HG02642 (cell line): Measurements from ENCODE around the gene TENM4.
"Not testable (repeated sequence)": the region's sequence is repeated elsewhere in the genome, so short reads cannot be mapped to it uniquely, and the experiment has no call there.

Experiments
- ATAC-seq: cut with Tn5 transposase; IDR thresholded peaks from one replicate; pipeline ENCODE4 v1.9.1; 2021; ENCODE audit warnings: mild to moderate bottlenecking; ENCODE audit not compliant: unreplicated experiment, poor library complexity

TENM4 gene

DNA sequence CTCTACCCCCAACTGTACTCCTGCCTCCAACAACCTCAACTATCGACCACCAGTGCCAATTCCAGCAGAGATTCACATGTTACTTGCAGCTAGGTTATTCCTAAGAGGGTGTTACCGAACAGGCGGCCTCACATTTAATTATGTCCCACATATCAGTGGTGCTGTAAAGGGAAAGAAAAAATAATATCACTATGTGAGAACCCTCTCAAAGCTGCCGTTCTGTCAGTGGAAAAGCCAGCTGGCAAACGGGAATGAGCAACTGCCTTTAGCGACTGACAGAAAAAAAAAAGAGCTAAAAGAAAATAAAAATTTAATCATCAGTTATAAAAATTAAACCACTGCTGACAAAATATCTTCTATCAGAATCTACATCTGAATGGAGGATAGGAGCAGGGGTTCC, 595.3 kb downstream of the TENM4 start:
- no peak for ATAC-seq

DNA sequence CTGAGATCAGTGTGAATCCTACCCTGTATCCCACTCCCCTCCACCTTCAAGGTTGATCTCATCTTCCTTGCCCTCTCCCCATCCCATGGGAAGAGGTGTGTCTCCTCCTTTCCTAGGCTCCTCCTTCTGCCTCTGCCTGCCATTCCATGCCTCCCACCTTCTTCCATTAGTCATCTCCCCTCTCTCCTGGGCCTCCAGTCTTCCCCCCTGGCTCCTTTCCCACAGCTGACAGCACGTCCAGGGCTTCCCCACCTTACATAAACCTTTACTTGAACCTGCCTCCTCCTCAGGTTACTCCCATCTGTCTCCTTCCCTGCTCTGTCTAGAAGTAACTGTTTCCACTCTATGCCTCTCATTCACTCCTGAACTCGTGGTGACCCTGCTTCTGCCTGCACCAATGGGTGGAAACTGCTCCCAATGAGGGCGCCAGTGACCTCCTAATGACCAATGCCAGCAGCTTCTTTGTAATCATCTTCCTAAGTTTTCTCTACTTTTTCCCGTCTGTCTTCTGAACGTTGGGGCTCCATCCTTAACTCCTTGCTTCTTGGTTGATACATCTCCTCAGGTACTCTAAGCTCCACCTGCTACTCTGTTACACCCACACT, 599.3 kb downstream of the TENM4 start:
- no peak for ATAC-seq

DNA sequence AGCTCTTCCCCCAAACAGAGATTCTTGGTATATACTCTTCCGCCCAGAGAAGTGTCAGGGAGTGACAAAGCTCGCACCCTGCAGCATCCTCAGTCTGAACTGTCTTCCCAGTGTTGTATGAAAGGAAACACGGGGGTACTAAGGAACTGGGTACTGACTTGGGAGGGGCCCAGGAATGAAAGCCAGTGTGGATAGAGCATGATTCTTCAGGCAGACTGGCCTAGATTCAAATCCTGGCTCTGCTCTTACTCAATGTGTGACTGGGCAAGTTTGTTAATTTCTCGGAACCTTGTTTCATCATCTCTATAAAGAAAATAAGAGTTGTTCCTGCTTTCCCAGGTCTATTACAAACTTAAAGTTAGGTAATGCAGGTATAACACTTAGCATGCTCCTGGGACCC, 600.2 kb downstream of the TENM4 start:
- no peak for ATAC-seq

DNA sequence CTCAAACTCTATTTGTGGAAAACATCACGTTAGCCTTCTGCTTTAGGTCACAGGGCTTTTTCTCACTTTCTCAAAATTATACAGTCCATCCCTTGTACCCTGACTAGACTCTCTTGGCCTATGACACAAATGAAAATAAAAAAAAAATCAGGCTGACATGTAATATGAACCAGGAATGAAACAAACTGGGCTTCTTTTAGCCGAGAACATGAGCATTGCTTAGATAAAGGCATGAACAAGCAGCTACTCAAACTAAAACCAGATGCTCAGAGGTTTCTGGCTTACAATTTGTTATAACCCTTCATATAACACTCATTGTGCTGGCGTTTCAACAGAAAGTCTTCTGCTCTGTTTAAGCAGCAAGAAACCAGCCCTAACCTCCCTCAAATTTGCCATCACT, 600.6 kb downstream of the TENM4 start:
- no peak for ATAC-seq

DNA sequence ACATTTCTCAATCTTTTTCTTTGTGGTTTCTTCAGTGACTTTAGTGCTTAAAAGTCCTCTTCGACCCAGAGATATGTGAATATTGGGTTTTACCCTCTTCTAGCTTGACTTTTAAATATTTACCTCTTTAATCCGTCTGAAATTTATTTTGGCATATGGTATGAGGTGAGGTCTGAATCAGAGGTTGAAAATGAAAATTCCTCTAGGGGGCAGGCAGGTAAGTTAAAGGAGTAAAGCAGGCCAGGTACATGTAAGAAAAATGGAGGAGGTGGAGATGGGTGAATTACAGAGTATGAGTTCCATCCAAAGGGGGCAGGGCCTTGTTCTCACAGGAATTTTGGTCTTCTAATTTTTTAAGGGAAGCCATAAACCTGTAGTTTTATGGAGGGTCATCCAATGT, 602.4 kb downstream of the TENM4 start:
- no peak for ATAC-seq

DNA sequence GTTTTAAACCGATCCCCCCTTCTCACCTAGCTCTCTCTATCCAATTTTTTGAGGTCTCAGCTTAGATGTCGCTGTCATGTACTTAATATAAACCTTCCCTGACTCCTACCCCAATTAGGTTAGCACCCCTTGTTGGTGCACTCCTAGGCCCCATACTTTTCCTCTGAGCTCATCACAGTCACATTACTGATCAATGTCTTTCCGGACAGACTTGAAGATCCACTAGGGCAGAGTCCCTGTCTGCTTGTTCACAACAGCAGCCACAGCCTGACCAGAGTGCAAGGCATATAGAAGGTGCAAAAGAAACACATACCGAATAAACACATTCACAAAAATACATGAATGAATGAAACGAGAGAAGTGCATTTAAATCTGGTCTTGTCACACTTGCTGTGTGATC, 605.2 kb downstream of the TENM4 start:
- ATAC-seq = no peak

DNA sequence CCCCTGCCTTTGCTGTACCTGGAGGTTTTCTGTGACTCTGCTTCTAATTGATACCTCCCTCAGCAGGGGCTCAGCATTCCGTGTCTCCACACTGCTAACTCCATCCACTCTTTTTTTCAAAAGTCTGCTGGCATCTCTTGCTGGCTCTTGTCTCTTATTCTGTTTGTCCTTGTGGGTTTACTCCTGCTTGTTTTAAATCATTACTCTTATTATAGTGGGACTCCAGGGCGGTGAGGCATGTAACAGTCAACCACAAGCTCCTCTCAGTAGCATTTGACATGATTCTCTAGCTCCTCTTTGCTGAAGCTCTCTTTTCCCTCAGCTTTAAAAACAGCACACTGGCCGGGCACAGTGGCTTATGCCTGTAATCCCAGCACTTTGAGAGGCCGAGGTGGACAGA, 605.9 kb downstream of the TENM4 start:
- no peak for ATAC-seq

DNA sequence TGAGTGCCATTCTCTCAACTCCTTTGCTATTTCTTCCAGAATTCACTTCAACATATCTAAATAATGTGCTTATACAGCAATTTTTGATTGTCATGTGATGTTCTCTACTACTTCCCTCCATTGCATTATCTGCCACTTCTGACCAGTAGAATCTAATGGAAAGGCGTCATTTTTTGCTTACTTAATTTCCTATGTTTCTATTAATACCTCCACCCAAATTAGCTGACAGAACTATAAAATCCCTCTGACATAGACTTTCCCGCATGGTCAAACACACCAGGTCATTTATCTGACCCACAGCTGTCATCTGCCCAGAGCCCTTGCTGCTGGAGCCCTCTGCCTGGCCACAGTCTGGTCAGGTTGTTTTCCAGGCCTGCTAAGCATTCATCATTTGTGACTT, 607.6 kb downstream of the TENM4 start:
- ATAC-seq = no peak

DNA sequence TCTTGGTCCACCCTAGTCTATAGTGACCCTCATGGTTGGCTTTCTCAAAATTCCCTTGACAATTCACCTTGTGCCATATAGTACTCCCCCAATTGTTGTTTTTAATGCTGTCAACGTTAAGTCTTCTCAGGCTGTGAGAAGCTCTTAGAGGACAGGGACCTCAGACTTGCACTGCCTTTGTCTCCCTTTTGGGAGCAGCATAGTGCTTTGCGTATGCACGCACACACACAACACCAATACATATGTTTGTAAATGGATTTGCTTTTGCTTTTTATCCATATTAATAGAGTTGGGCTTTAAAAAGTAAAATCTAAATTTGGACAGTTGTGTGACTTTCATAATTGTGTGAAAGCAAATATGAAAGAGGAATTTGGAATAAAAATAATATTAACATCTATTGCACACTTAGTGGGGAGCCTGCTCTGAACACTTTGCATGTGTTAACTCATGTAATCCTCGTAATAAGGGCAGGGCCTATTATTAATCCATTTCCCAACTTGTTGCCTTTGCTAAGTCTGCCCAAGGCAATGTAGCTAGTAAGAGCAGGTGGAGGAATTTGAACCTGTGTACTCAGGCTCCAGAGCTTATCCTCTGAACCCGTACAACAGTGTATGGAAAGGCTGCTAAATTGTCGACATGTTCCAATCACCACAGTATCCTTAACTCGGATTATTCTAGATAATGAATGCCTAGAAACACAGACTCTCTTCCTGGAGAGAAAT, 608.4 kb downstream of the TENM4 start:
- ATAC-seq = no peak

DNA sequence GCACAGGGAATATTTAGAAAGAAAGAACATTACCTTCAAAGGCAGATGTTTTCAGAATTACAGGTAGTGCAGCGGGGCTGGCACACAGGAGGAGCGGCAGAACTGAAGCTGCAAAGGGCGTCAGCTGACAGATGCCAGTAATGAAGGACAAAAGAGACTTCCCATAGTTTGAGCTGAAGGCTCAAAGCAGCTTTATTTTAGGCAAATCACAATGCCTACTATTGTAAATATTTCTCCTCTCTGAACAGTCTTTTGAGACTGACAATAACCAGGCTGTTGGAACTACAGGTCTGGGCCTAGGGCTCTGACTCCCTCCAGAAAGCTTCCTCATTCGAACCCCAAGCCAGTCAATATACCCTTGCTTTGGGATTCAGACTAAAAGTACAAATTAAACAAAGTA, 609.3 kb downstream of the TENM4 start:
- ATAC-seq = no peak

DNA sequence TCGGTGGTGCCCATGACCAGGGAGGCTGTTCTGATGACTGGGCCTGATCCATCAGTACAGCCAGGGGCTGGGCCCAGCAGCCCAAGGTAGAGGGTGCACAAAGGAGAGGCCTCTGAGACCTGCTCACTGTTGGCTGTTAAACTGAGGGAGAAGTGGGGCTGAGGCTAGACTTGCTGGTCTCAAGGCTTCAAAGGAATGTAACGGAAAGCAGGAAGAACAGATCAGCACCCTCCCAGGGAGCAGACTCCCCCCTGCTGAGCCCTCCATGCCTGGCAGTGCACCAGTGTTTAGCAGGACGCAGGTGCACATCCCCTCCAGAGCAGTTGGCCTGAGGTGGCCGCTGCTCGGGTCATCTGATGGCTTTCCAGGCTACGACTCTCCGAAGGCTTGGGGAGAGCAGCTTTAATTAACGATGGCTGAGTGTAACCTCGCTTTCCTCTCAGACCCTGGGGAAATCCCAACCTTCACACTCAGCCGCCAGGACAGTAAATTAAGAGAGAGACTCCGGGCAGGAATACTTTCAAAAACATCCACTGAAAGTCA, 610.5 kb downstream of the TENM4 start:
- no peak for ATAC-seq

DNA sequence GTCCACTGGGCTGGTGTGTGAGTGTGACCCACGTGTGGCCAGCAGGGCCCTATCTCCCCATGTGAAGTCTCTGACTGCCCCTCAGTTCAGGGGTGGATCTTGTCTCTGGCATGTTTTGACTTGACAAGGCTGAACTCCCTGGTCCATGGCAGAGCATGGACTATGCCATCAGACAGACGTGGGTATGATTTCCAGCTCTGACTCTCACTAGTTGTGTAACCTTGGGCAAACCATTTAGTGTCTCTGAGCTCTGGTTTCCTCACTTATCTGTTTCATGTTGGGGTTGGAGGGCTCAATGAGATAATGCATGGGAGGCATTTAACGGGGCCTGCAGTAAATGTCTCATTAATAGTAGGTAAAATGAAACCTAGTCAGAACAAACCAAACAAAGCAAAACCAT, 611.7 kb downstream of the TENM4 start:
- ATAC-seq = no peak

DNA sequence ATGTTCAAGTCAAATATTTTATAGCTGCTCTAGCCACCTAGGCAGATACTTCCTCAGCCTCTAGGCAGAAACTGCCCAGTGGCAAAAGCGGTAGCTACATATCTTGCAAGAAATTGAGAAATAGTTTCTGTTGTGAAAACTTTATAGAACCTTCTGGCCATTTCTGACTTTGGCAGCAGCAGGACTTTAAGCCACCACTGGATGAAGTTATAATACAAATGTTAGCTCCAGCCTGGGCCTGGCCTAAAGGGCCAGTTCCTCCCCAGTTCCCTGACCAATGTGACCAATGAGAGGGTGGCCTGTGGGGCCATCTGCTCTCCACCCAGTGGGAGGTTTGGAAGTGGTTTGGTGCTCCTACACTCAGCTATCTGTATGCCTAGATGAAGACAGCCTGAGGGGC, 612.2 kb downstream of the TENM4 start:
- ATAC-seq = no peak

DNA sequence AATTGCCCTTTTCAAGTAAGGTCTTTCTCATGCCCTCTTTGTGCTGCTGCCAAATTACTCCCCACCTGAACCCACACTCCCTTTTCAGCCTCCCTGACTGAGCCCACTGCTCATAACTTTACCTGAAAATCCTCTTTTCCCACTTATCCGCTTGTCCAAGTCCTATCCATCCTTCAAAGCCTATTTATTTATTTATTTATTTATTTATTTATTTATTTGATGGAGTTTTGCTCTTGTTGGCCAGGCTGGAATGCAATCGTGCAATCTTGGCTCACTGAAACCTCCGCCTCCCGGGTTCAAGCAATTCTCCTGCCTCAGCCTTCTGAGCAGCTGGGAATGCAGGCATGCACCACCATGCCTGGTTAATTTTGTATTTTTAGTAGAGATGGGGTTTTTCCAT, 613.5 kb downstream of the TENM4 start:
- ATAC-seq = not testable (repeated sequence)

DNA sequence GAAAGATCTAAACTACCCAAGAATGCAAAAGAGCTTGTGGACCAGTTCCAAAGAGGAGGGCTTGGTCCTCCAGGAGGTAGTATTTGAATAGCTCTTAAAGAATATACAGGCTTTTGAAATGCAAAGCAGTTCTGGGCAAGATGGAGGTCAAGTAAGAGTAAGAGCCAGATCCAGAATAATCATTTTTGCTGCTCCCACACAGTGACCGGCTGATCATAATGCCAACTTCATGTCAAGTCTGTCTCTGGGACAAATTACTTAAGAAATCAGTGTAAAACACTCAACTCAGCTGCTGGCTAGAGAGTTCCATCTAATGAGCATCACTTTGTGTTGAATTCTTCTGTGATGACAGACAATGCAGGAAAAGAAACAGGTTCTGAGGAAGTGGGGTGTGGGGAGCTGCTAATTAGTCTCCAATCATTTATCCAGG, 615.2 kb downstream of the TENM4 start:
- no peak for ATAC-seq

DNA sequence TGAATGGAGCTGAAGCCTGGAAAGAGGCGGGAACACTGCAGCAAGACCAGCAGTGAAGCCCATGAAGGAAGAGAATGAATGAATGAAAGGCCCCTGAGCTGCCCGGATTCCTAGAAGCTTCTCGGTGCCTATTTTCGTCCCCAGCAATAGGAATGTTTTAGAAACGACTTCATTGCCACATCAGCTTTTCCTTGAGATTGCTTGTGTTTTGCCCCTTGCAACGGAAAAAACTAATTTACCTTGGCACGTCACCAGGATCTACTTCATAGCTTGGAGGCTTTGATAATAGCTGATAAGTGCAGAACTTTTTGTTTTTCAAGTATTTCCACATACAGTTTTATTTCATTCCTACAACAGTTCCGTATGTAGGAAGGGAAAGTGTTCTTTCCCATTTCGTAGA, 617.2 kb downstream of the TENM4 start:
- ATAC-seq = no peak

DNA sequence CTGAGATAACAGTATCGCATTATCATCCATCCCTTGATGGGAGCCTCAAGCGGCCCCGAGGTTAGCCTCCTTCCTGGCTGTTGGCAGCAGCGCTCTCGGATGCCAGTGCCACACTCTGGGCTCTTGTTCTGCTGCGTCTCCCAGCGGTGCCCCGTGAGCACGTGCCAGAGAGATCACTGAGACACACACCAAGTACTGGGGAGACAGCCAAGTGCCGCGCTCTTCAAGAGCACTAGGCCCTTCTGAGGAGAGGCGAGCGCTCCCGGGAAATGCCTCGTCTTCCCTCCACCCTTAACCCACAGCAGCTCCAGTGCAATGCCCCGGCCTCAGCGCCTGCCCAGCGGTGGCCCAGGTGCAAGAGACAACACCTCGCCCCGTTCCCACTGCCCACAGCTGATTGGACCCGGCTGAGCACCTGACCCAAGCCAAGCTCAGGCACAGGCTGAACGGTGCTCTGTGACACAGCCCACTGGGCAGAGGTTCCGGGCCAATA, 617.9 kb downstream of the TENM4 start:
- no peak for ATAC-seq

DNA sequence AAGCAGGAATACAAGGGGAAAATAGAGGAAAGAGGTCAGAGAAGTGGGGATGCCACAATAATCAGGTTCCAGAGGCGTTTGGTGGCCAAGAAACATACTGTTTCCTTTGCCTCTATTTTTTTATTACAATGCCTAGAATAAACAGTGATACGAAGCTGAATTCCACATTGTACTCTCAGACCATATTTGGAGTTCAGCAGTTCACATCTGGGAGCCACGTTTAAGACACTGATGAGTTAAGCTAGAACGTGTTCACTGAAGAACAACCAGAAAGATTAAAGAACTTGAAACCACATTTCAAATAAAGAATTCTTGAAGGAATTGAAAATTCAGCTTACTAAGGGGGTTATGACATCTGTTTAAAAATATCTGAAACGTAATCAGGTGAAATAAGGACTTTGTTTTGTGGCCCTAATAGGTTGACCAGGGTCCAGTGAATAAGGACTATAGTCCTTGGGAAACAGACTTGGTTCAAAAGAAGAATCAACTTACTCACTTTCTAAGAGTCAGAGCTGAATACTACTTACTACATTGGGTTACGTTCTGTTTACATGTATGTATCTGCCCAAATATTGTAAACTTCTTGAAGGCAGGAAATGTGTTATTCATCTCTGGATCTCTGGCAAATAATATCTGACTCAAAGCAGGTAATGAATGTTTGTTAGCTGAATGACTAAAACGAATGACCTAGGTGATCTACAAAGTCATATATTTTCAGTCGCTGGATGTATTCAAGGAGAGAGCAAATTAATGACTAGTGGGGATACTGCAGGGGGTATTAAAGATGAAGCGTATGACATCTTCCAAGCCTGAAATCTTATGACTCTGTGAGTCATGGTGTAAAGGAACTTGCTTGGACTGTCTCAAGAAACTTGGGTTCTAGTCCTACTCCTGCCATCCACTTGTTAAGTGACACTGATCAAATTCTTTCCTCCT, 619.2 kb downstream of the TENM4 start:
- ATAC-seq = no peak

DNA sequence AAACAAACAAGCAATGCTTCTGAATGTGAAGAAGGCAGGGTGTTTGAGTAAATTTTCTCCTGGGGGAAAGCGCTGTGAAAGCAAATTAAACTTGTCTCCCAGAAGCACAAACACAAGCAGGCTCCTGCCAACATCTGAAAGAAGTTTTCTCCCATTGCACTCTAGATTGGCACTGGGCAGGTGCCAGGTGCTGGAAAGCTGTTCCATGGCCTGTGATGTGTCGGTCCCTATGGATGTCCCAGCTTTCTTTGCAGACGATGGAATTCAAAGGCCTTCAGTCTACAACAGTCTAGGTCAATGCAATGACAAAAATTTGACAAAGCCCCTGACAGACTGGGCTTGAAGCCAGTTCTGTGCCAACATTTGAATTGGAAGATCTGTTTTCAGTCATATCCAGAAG, 620.1 kb downstream of the TENM4 start:
- ATAC-seq = no peak

DNA sequence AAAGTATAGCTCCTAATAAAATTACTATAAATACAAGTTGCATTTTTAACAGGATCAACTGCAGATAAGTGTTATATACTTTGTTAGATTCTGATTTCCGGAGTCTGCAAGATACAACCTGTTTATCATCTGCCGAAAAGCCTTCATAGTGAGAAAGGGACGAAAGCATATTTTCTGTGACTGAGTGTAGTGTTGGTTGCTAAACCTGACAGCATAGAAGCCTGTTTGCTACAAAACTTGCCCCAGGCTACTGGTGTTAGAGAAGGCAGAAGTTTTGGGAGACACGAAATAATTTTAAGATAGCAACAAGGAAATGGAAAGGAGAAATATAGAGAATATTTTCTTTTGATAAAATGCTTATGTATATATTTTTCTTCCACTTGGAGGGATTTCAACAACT, 622.6 kb downstream of the TENM4 start:
- ATAC-seq = no peak

DNA sequence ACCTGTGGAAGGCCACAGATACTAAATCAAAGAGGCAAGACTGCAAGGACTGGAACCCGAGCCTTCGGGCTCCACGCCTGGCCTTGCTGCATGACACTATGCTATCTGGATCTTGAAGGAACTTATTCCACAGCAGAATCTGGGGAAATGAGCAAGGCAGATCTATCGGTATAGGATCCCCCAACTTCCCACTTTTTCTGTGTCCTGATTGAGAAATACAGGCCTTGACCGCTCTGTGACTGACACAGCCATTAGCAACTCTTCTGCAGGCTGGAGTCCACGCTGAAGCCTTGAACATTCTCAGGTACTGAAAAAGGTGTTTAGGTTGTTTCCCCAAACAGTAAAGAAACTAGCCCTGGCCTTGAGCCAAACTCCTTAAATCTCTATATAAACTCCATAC, 625.0 kb downstream of the TENM4 start:
- ATAC-seq = no peak
